ENCODE measurements around the gene DNAH2.

DNA sequence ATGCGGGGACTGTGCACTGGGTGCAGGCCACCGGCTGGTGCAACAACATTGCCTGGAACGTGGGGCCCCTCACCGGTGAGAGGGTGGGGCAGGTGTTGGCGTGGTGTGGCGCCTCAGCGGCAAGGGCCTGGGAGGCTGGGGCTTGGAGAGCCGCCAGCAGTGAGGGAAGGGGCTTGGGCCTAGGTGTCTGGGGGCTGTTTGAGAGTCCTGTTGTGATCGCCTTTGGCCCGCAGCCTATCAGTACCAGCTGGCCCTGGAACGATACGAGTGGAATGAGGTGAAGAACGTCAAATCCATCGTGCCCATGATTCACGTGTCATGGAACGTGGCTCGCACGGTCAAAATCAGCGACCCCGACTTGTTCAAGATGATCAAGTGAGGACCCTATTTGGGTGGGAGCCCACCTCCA is 134.7 kb downstream of the DNAH2 start:
- TF ChIP-seq CTCF (IDR thresholded peaks at IDR 0.05) (no peak), EP300 (IDR thresholded peaks at IDR 0.05) (no peak), POLR2A (IDR thresholded peaks at IDR 0.05) (no peak), POLR2AphosphoS5 (IDR thresholded peaks at IDR 0.05) (no peak)

Measured in upper lobe of left lung (tissue), 4 donors.